Ectodermal cell (in vitro differentiated cells): Measurements from ENCODE around the gene NUP62.

Experiments used
- H3K27ac ChIP-seq: 2 replicates; pipeline ENCODE4 v1.7.0; 2013; ENCODE audit warnings: mild to moderate bottlenecking, low read depth, low read length; ENCODE audit not compliant: insufficient read depth, poor library complexity, severe bottlenecking
- H3K27me3 ChIP-seq: 2 replicates; pipeline ENCODE4 v1.7.0; 2013; ENCODE audit warnings: mild to moderate bottlenecking, low read length; ENCODE audit not compliant: insufficient read depth, control insufficient read depth, poor library complexity, severe bottlenecking
- H3K36me3 ChIP-seq: one replicate; pipeline ENCODE4 v1.7.0; 2013; ENCODE audit warnings: low read length; ENCODE audit not compliant: control insufficient read depth, insufficient read depth
- H3K4me1 ChIP-seq: one replicate; pipeline ENCODE4 v1.7.0; 2013; ENCODE audit warnings: low read length; ENCODE audit not compliant: control insufficient read depth, insufficient read depth
- H3K4me3 ChIP-seq: 2 replicates; pipeline ENCODE4 v1.7.0; 2013; ENCODE audit warnings: low read depth, low read length, control low read depth; ENCODE audit not compliant: insufficient read depth
- H3K9me3 ChIP-seq: 2 replicates; pipeline ENCODE4 v1.7.0; 2013; ENCODE audit warnings: mild to moderate bottlenecking, low read length, moderate library complexity; ENCODE audit not compliant: control insufficient read depth
- WGBS, 2 experiments: methylation state at CpG; one replicate each; pipeline ENCODE4 v1.1.7; 2013; ENCODE audit warnings: missing lambda C conversion rate in 2 of 2; 5-methylcytosine and 5-hydroxymethylcytosine counted together

The NUP62 gene

DNA sequence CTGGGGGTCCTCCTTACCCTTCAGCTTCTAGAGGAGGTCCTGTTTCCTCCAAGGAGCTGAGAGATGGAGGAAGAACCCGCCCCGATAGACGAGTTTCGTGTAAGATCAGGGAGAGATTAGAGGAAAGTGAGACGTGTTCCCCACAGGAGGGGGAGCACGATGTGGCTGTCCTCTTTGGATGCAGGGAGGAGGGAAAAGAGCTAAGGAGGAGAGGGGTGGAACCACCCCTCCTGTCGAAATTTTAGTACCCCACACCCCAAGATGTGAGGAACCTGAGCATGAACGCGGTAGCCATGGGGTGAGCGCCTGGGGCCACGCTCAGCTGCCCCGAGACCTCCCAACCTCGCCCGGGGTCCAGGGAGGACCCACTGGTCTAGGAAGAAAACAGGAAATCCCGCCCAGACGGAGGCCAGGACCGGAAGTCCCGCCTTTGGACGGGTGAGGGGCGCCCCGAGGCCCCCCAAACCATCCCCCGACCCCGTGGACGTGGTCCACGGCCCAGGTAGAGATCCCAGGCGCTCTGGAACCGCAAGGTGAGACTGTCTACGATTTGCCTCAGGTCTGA is 53.4 kb downstream of the NUP62 start:
- H3K27me3 ChIP-seq = no peaks in the 10 kb centered on the region
- no peaks in the 10 kb centered on the region for H3K9me3 ChIP-seq
- peak overlapping the region; percentile 98 for H3K27ac ChIP-seq
- peaks cover 6% of the 10 kb centered on the region for H3K4me1 ChIP-seq
- peak overlapping the region; percentile 91 for H3K4me3 ChIP-seq
- WGBS, 2 experiments = 0% methylated on average over 28 of the region's 28 CpGs
- peaks cover 8% of the 10 kb centered on the region for H3K36me3 ChIP-seq

DNA sequence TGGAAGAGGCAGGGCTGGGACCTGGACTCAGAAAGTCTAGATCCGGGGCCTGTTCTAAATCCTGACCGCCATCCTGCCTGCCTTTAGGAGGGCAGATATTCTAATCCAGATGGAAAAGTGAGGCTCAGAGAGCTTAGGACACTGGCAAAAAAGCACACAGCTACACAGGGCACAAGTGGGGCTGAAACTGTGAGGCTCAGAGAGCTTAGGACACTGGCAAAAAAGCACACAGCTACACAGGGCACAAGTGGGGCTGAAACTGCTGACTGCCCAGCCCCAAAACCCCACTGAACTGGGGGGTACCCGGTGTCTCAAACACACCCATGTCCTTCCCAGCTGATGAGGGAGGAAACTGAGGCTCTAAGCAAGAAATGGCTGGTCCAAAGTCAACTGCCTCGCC is 54.1 kb downstream of the NUP62 start:
- WGBS, 2 experiments = 89 to 93% methylated on average over 4 of the region's 4 CpGs
- Histone ChIP-seq H3K27me3 (no peaks in the 10 kb centered on the region), H3K4me3 (peak overlapping the region; percentile 91), H3K9me3 (no peaks in the 10 kb centered on the region), H3K27ac (no peak overlapping the region), H3K36me3 (peaks cover 2% of the 10 kb centered on the region), H3K4me1 (peaks cover 6% of the 10 kb centered on the region)

DNA sequence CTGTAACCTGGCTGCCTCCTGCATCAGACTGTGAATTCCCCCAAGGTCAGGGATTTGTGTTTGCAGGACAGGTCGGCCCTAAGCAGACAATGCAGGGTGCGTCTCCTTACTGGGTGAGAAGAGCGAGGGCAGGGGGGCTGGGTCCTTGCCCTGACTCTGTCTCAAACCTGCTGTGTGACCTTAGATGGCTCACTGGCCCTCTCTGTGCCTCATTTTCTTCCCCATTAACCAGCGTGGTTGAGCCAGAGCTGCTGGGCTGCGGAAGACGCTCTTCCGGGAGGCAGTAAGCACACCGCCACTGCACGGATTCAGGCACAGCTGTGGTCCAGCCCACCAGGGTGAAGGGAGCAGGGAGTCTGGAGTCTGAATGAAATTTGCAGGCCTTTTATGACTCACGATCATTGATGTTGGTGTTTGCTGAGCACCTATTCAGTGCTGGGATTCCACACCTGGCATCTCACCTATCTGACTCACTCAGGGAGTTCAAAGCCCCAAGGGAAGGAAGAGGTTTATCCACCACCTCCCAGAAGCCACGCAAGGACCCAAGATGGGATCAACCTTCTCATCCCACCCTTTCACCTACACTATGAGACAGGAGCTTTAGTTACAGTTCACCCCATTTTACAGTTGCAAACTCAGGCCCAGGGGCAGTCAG is 54.7 kb downstream of the NUP62 start:
- Histone ChIP-seq H3K27ac (no peak overlapping the region), H3K27me3 (no peaks in the 10 kb centered on the region), H3K4me3 (no peak overlapping the region), H3K9me3 (no peaks in the 10 kb centered on the region), H3K4me1 (peaks cover 6% of the 10 kb centered on the region), H3K36me3 (no peaks in the 10 kb centered on the region)
- WGBS, 2 experiments = 95 to 96% methylated on average over 11 of the region's 11 CpGs

DNA sequence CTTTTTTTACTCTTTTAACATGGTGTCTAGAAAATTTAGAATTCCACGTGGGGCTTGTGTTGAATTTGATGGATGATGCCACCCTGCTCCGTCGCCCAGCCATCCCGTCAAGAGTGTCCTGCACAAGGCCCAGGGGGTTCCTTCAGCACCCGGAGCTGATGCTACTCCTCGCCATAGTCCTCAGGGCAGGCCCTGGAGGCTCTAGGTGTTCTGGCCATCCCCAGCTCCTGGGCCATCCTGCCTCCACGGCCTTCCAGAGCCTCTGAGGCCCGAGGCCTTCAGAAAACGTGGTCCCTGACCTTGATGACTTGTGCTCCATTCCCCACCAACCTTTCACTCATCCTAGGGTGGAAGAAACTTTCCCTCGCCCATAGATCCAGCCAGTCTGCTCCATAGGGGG is 55.5 kb downstream of the NUP62 start:
- Histone ChIP-seq H3K27ac (no peak overlapping the region), H3K4me3 (no peak overlapping the region), H3K4me1 (peaks cover 6% of the 10 kb centered on the region), H3K36me3 (no peaks in the 10 kb centered on the region), H3K27me3 (no peaks in the 10 kb centered on the region), H3K9me3 (no peaks in the 10 kb centered on the region)
- 91 to 93% methylated on average over 10 of the region's 10 CpGs for WGBS, 2 experiments

DNA sequence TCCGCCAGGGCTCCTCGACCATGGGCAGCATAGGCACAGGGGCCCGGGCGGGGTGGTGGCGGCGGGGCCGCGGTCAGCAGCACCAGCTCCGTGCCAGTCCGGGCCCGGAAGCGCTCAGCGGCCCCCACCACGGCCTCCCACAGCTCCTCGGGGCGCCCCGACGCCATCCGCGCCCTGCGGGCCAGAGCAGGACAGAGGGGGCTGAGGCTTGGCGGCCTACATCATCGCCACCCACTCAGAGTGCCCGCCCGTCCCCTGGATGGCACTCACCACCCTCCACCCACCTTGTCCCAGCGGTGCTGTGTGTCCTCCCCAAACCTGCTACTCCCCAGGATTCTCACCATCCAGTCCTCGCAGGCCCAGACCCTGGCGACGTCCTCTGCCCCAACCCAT is 56.2 kb downstream of the NUP62 start:
- no peaks in the 10 kb centered on the region for H3K27me3 ChIP-seq
- peaks cover 6% of the 10 kb centered on the region for H3K4me1 ChIP-seq
- no peak overlapping the region for H3K4me3 ChIP-seq
- H3K27ac ChIP-seq = no peak overlapping the region
- H3K36me3 ChIP-seq = no peaks in the 10 kb centered on the region
- WGBS, 2 experiments = 94% methylated on average over 29 of the region's 29 CpGs
- H3K9me3 ChIP-seq = no peaks in the 10 kb centered on the region

DNA sequence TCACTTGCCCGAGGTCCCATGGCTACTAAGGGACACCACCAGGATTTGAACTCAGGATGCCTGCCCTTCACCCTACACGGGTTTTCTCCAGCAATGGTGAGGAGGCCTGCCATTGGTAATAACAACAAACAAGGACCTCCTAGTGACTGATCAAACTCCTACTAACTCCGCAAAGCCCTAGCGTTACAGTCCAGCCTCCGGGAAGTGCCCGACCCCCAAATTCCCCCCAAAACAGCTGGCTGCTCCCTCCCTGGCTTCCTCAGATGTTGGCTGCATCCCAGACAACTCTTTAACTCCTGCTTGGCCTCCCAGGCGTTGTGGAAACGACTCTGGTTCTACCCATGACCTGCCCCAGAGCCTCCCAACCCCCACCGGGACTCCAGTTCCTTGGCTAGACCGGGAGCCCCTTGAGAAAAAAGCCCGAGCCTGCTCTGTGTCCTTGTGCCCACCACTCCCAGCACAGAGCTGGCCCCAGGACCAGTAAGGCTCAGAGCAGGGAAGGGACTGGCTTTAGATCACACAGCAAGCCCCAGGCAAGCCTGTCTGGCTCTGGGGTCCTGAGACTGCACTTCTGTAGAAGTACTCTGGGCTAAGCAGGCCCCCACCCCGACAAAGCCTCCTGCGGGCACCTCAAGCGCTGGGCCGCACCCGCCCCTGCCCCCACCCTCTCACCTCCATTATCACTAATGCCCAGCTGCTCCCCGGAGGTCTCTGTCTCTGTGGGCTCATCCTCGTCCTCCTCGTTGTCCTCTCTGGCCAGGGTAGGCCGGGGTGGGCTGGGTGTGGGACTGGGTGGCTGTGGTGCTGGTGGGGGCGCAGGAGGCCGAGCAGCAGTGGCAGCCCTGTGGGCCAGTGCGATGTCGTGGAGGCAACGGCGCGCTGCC is 56.8 kb downstream of the NUP62 start:
- 94 to 95% methylated on average over 27 of the region's 27 CpGs for WGBS, 2 experiments
- no peak overlapping the region for H3K4me3 ChIP-seq
- no peaks in the 10 kb centered on the region for H3K27me3 ChIP-seq
- no peak overlapping the region for H3K27ac ChIP-seq
- no peaks in the 10 kb centered on the region for H3K36me3 ChIP-seq
- H3K4me1 ChIP-seq = peaks cover 6% of the 10 kb centered on the region
- H3K9me3 ChIP-seq = no peaks in the 10 kb centered on the region

DNA sequence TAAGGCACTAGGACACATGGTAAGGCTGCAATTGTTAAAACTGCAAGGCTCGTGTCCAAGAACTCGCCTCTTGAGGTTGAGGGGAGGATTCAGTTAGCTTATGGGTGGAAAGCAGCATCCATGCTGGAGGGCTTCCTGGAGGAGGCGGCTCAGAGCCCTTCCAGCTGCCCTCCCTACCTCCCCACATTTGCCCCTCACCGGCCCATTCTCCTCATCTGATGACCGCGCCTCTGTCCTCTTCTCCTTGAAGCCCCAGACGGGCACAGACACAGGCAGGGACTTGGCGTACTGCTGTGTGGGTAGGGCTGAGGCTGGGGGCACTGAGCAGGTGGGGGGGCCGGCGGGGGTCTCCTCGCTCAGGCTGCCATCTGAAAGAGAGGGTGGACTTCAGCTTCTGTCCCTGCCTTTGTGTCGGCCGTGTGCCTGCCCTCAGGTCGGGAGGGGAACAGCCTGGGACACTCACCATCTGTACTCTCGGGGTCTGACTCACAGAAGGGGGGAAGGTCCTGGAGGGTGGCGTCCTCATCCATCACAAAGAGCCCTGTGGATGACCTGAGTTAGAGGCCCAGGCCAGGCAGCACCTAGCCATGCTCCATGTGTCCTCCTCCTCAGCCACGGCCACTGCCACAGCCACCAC is 57.8 kb downstream of the NUP62 start:
- H3K4me1 ChIP-seq = peaks cover 6% of the 10 kb centered on the region
- 92 to 93% methylated on average over 17 of the region's 17 CpGs for WGBS, 2 experiments
- H3K27me3 ChIP-seq = no peaks in the 10 kb centered on the region
- no peak overlapping the region for H3K27ac ChIP-seq
- no peak overlapping the region for H3K4me3 ChIP-seq
- no peaks in the 10 kb centered on the region for H3K36me3 ChIP-seq
- no peaks in the 10 kb centered on the region for H3K9me3 ChIP-seq

DNA sequence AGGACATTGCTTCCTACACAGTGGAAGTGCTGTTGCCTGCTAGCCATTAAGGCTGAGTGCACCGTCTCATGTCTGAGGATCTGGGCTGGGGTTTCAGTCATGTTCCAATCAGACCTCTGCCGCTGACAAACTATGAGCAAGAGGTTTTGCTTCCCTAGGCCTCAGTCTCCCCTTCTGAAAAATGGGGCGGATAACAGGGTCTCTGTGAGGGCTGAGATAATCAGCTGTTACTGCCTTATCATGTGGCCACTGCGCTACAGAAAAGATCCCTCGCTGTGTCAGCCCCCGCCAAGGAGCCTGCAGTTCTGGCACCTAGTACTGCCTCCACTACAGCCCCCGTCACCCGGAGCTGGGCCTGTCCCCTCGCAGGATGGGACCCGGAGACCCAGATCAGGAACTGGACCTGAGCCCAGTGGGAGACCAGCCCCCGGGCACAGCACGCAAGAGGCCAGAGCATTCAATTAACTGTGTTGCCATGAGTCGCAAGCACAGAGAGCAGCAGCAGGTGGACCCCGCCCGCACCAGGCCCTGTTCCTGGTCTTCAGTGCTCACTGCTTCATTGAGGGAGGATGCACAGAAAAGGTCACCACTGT is 58.9 kb downstream of the NUP62 start:
- H3K4me3 ChIP-seq = peak overlapping the region; percentile 53
- H3K36me3 ChIP-seq = no peaks in the 10 kb centered on the region
- peaks cover 10% of the 10 kb centered on the region for H3K4me1 ChIP-seq
- 91 to 92% methylated on average over 15 of the region's 15 CpGs for WGBS, 2 experiments
- peak overlapping the region; percentile 82 for H3K27ac ChIP-seq
- H3K27me3 ChIP-seq = no peaks in the 10 kb centered on the region
- no peaks in the 10 kb centered on the region for H3K9me3 ChIP-seq

DNA sequence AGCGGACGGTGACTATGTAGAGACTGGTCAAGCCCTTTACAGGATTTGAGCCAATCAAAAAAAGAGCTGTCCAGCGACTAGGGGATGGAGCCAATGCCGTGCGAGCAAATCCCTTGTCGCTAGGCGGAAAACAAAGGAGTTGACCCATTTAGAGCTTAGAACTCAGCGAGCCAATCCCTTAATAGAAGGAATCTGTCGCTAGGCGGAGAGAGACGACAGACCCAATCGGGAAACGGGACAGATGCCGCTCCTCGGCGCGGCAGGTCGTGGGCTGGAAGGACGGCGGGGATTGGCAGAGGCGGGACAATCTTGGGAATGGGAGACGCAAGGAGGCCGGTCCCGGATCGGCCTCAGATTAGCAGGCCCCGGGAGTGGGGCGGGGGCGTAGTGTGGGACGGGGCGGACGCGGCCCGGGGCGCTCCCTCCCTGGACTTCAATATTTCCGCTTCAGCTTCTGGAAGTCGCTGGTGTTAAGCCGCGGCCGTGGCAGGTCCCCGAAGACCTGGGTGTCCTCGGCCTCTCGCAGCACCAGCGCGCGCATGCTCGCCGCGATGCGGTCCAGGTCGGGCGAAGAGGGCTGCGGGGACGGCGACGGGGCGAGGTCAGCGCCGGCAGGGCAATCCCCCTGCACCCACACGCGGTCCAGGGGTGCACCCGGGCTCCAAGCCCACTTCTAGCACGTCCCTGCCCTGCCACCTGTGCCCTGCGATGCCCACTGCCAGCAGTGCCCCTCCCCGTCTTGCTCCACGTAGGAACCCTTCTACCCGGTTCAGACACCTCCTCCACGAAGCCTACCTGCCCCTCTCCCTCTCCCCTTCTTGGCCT is 59.6 kb downstream of the NUP62 start:
- H3K4me3 ChIP-seq = peak overlapping the region; percentile 53
- 3% methylated on average over 67 of the region's 67 CpGs for WGBS, 2 experiments
- peaks cover 5% of the 10 kb centered on the region for H3K36me3 ChIP-seq
- H3K27ac ChIP-seq = peak overlapping the region; percentile 82
- H3K4me1 ChIP-seq = peaks cover 7% of the 10 kb centered on the region
- H3K27me3 ChIP-seq = no peaks in the 10 kb centered on the region
- no peaks in the 10 kb centered on the region for H3K9me3 ChIP-seq
